GM19395 (cell line): ENCODE results near the gene MAPK1IP1L.
A peak's percentile ranks its signal among the peaks of the same experiment; 100 is the strongest.

Source experiments
- ATAC-seq: cut with Tn5 transposase; IDR thresholded peaks from one replicate; pipeline ENCODE4 v1.9.1; 2021; ENCODE audit warnings: mild to moderate bottlenecking, moderate library complexity; ENCODE audit not compliant: unreplicated experiment

MAPK1IP1L gene

GRCh38 chr14:55094292-55095157 lies 43.1 kb downstream of the MAPK1IP1L start:
- ATAC-seq, result no peak

GRCh38 chr14:55097881-55098560 lies 46.6 kb downstream of the MAPK1IP1L start:
- ATAC-seq, result peak; percentile 73

- ATAC-seq, result no peak
Observed at GRCh38 chr14:55098561-55098898, 47.1 kb downstream of the MAPK1IP1L start.

GRCh38 chr14:55099756-55100155 lies 48.3 kb downstream of the MAPK1IP1L start:
- no peak for ATAC-seq

GRCh38 chr14:55101698-55102097 lies 50.3 kb downstream of the MAPK1IP1L start:
- no peak for ATAC-seq

- peak; percentile 66 for ATAC-seq
Observed at GRCh38 chr14:55102141-55102621, 50.7 kb downstream of the MAPK1IP1L start.

GRCh38 chr14:55103005-55103640 lies 51.7 kb downstream of the MAPK1IP1L start:
- ATAC-seq, result peak; percentile 53

GRCh38 chr14:55103971-55104954 lies 52.8 kb downstream of the MAPK1IP1L start:
- ATAC-seq, result no peak

- no peak for ATAC-seq
Observed at GRCh38 chr14:55105991-55106390, 54.5 kb downstream of the MAPK1IP1L start.

GRCh38 chr14:55107766-55108554 lies 56.5 kb downstream of the MAPK1IP1L start:
- no peak for ATAC-seq

GRCh38 chr14:55109836-55110235 lies 58.4 kb downstream of the MAPK1IP1L start:
- ATAC-seq, result no peak

GRCh38 chr14:55111122-55111708 lies 59.8 kb downstream of the MAPK1IP1L start:
- no peak for ATAC-seq

- no peak for ATAC-seq
Observed at GRCh38 chr14:55114720-55115119, 63.3 kb downstream of the MAPK1IP1L start.

GRCh38 chr14:55115460-55115859 lies 64.0 kb downstream of the MAPK1IP1L start:
- ATAC-seq, result no peak

- ATAC-seq, result no peak
Observed at GRCh38 chr14:55115861-55116245, 64.4 kb downstream of the MAPK1IP1L start.

- no peak for ATAC-seq
Observed at GRCh38 chr14:55116246-55117030, 65.0 kb downstream of the MAPK1IP1L start.

GRCh38 chr14:55117803-55118441 lies 66.5 kb downstream of the MAPK1IP1L start:
- ATAC-seq, result no peak

GRCh38 chr14:55118761-55119160 lies 67.3 kb downstream of the MAPK1IP1L start:
- no peak for ATAC-seq
